ENCODE data around the gene WDR27.

The WDR27 gene

DNA sequence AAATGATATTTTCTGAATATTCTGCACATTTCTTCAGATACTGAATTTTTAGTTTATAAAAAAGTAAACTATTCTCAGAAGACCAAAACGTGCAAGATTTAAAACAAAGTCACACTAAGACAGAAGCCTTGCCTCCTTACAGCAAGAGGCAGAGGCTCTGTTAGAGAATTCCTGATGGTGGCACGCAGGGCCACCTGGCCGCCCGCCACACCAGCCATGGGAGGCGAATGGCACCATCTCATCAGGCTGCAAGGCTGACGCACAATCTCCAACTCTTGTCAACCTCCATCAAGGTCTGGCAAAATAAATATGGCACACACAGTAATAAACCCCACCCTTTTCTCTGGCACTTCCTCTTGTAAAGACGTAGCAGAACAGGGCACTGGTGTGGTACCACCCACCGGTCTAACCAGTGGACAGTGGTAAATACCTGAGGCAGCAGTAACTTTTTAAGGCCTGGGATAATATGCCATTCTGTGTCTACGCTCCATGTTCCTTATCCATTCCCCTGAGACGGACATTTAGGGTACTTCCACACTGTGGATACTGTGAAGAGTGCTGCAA lies 111.4 kb downstream of the WDR27 start:
- TF ChIP-seq OSR1 (CRISPR knock-in tag; IDR thresholded peaks at IDR 0.05) (no peak), GLIS3 (CRISPR knock-in tag; IDR thresholded peaks at IDR 0.05) (no peak)
- TF ChIP-seq, protein P1, sequence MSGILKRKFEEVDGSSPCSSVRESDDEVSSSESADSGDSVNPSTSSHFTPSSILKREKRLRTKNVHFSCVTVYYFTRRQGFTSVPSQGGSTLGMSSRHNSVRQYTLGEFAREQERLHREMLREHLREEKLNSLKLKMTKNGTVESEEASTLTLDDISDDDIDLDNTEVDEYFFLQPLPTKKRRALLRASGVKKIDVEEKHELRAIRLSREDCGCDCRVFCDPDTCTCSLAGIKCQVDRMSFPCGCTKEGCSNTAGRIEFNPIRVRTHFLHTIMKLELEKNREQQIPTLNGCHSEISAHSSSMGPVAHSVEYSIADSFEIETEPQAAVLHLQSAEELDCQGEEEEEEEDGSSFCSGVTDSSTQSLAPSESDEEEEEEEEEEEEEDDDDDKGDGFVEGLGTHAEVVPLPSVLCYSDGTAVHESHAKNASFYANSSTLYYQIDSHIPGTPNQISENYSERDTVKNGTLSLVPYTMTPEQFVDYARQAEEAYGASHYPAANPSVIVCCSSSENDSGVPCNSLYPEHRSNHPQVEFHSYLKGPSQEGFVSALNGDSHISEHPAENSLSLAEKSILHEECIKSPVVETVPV (CRISPR knock-in tag; IDR thresholded peaks at IDR 0.05), result no peak
- TF ChIP-seq, protein P2, sequence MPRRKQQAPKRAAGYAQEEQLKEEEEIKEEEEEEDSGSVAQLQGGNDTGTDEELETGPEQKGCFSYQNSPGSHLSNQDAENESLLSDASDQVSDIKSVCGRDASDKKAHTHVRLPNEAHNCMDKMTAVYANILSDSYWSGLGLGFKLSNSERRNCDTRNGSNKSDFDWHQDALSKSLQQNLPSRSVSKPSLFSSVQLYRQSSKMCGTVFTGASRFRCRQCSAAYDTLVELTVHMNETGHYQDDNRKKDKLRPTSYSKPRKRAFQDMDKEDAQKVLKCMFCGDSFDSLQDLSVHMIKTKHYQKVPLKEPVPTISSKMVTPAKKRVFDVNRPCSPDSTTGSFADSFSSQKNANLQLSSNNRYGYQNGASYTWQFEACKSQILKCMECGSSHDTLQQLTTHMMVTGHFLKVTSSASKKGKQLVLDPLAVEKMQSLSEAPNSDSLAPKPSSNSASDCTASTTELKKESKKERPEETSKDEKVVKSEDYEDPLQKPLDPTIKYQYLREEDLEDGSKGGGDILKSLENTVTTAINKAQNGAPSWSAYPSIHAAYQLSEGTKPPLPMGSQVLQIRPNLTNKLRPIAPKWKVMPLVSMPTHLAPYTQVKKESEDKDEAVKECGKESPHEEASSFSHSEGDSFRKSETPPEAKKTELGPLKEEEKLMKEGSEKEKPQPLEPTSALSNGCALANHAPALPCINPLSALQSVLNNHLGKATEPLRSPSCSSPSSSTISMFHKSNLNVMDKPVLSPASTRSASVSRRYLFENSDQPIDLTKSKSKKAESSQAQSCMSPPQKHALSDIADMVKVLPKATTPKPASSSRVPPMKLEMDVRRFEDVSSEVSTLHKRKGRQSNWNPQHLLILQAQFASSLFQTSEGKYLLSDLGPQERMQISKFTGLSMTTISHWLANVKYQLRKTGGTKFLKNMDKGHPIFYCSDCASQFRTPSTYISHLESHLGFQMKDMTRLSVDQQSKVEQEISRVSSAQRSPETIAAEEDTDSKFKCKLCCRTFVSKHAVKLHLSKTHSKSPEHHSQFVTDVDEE (CRISPR knock-in tag; IDR thresholded peaks at IDR 0.05), result no peak
- no peak for ATAC-seq

DNA sequence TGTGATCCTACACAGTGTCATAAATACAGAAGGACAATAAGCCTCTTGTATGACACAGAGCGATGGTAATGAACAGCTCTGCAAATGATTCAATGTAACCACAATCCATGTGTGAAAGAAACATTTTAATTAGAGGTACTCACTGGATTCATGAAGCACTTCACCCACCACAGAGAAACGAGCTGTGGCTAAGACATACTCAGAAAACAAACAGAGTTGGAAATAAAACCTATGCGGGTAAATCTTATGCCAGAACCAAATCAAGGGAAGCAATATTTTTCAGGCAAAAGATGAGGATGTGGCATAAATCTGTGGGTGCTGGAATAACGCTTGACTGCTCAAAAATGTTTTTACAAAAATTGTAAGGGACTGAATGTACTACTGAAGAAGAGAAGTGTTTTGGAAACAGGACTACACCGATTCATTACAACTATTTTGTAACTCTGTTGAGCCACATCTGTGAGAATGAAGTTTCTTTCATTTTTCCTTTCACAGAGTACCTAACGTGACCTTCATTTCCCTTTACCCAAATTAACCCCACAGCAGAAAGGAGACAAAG lies 112.1 kb downstream of the WDR27 start:
- no peak for ATAC-seq
- no peak for TF ChIP-seq CSDC2 (CRISPR knock-in tag; IDR thresholded peaks at IDR 0.05)
- no peak for TF ChIP-seq ISL1 (CRISPR knock-in tag; IDR thresholded peaks at IDR 0.05)
- no peak for TF ChIP-seq RARB (CRISPR knock-in tag; IDR thresholded peaks at IDR 0.05)
- TF ChIP-seq ZNF8 (CRISPR knock-in tag; IDR thresholded peaks at IDR 0.05), result no peak
- TF ChIP-seq OSR1 (CRISPR knock-in tag; IDR thresholded peaks at IDR 0.05), result no peak
- TF ChIP-seq, protein P1 (CRISPR knock-in tag; IDR thresholded peaks at IDR 0.05), result no peak
- TF ChIP-seq ARNTL (CRISPR knock-in tag; IDR thresholded peaks at IDR 0.05; ENCODE audit: borderline replicate concordance, low read depth), result no peak
- TF ChIP-seq SNAI2 (CRISPR knock-in tag; IDR thresholded peaks at IDR 0.05), result no peak
- TF ChIP-seq, protein P2 (CRISPR knock-in tag; IDR thresholded peaks at IDR 0.05), result no peak
- TF ChIP-seq GLIS3 (CRISPR knock-in tag; IDR thresholded peaks at IDR 0.05), result no peak
- TF ChIP-seq ZNF70 (CRISPR knock-in tag; IDR thresholded peaks at IDR 0.05), result no peak
- TF ChIP-seq, protein P3, sequence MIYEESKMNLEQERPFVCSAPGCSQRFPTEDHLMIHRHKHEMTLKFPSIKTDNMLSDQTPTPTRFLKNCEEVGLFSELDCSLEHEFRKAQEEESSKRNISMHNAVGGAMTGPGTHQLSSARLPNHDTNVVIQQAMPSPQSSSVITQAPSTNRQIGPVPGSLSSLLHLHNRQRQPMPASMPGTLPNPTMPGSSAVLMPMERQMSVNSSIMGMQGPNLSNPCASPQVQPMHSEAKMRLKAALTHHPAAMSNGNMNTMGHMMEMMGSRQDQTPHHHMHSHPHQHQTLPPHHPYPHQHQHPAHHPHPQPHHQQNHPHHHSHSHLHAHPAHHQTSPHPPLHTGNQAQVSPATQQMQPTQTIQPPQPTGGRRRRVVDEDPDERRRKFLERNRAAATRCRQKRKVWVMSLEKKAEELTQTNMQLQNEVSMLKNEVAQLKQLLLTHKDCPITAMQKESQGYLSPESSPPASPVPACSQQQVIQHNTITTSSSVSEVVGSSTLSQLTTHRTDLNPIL (CRISPR knock-in tag; IDR thresholded peaks at IDR 0.05; ENCODE audit: low read depth), result no peak
- TF ChIP-seq, protein P4, sequence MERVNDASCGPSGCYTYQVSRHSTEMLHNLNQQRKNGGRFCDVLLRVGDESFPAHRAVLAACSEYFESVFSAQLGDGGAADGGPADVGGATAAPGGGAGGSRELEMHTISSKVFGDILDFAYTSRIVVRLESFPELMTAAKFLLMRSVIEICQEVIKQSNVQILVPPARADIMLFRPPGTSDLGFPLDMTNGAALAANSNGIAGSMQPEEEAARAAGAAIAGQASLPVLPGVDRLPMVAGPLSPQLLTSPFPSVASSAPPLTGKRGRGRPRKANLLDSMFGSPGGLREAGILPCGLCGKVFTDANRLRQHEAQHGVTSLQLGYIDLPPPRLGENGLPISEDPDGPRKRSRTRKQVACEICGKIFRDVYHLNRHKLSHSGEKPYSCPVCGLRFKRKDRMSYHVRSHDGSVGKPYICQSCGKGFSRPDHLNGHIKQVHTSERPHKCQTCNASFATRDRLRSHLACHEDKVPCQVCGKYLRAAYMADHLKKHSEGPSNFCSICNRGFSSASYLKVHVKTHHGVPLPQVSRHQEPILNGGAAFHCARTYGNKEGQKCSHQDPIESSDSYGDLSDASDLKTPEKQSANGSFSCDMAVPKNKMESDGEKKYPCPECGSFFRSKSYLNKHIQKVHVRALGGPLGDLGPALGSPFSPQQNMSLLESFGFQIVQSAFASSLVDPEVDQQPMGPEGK (CRISPR knock-in tag; IDR thresholded peaks at IDR 0.05; ENCODE audit: borderline replicate concordance), result no peak
- TF ChIP-seq ZC3H10 (CRISPR knock-in tag; IDR thresholded peaks at IDR 0.05), result no peak
- no peak for TF ChIP-seq ZFP3 (CRISPR knock-in tag; IDR thresholded peaks at IDR 0.05)
- no peak for TF ChIP-seq ESRRG (CRISPR knock-in tag; IDR thresholded peaks at IDR 0.05)
- no peak for TF ChIP-seq PPARA (CRISPR knock-in tag; IDR thresholded peaks at IDR 0.05; ENCODE audit: borderline replicate concordance)
